ENCODE data around the gene CCL19.

The CCL19 gene

DNA sequence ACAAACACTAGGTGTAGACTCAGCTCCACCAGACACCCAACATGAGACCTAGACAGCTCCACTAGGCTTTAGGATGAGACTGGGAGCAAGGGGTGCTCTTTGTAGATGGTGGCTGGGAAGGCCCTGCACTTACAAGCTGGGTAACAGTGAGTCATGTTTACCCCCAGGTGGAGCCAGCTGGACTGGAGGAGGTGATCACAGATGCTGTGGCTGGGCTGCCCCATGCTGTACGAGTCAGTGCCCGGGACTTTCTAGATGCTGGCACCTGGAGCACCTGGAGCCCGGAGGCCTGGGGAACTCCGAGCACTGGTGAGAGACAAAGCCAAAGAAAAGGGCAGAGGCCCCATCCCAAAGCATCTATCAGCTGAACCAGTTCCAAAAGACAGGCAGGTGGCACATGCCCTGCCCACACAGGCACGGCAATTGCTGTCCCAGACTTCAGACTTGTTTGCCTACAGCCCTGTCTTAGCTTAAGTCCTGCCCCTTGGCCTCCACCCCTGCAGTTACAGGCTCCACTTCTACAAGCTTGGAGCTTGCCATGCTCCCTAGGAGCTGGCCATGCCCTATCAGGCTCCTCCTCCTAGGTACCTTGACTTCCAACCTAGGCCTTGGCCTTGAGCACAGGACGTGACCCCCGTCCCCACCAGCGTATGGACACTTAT, 31.4 kb downstream of the CCL19 start:
- no peak for DNase-seq

DNA sequence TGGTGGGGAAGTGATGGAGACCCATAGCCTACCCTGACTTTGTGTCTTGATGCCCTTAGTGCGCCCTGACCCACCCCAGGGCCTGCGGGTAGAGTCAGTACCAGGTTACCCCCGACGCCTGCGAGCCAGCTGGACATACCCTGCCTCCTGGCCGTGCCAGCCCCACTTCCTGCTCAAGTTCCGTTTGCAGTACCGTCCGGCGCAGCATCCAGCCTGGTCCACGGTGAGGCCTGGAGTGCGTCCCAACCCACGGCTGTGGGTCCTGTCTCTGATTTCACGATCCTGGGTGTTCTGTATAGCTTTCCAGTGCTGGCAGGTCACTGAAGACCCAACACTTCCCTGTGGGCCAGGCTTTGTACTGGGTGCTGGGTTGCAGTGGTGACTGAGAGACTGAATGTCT, 32.6 kb downstream of the CCL19 start:
- no peak for DNase-seq

DNA sequence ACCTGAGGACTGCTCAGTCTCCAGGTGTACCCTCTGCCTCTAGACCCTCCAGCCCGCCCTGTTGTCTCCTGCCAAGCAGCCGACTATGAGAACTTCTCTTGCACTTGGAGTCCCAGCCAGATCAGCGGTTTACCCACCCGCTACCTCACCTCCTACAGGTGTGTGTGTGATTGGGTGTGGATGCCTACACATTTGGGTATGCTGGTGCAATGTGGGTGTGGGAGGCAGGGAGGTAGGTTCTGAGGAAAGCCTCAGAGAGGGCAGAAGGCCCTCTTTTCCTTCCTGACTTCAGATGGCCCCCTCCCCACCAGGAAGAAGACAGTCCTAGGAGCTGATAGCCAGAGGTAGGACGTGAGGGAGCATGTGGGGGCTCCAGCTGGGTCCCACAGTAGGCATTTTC, 34.1 kb downstream of the CCL19 start:
- no peak for DNase-seq

DNA sequence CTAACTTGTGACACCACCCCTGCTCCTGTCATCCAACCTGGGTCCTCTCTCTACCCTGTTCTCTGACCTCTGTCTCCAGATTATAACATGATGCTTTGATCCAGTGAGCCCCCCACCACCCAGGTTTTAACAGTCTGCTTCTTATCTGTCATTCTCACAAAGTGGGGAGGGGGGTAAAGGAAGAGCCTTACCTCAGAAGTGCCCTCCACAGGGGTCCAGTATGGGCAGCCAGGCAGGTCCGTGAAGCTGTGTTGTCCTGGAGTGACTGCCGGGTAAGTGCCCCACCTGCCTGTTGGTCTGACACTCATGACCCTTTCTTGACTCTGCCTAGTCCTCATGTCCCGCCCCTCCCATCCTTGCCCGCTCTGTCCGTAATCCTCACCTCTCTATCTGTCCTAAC, 35.7 kb downstream of the CCL19 start:
- DNase-seq: no peak

DNA sequence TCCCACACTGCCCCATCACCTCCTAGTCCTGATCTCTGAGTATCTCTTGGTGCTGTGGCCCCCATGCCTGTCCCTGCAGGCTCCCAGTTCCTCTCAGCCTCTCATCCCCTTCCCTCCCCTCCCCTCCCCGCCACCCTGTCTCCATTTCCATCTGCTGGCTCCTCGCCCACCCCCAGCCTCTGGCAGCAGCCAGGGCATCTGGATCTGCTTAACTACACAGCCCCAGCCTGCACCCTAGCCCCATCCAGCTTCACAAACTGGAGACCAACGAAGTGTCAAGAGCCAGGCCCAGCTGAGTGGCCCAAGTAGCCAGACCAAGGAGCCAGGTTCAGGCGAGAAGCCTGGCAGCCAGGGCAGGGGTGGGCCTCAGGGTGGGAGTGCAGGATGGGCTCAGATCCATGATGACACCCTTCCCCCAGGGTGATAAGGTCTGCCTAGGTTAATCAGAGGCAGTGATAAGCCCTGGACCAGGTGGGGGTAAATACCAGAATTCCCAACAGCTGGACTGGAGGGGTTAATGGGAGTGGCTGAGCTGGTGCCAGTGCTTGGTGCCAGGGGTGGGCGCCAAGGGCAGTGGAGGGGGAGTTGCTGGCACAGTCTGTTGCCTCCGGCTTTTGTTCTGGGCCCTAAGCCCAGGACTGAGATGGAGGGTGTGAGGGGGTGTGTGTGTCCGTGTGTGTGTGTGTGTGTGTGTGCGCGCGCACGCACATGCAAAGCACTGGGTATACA, 36.6 kb downstream of the CCL19 start:
- peak; percentile 92 for DNase-seq

DNA sequence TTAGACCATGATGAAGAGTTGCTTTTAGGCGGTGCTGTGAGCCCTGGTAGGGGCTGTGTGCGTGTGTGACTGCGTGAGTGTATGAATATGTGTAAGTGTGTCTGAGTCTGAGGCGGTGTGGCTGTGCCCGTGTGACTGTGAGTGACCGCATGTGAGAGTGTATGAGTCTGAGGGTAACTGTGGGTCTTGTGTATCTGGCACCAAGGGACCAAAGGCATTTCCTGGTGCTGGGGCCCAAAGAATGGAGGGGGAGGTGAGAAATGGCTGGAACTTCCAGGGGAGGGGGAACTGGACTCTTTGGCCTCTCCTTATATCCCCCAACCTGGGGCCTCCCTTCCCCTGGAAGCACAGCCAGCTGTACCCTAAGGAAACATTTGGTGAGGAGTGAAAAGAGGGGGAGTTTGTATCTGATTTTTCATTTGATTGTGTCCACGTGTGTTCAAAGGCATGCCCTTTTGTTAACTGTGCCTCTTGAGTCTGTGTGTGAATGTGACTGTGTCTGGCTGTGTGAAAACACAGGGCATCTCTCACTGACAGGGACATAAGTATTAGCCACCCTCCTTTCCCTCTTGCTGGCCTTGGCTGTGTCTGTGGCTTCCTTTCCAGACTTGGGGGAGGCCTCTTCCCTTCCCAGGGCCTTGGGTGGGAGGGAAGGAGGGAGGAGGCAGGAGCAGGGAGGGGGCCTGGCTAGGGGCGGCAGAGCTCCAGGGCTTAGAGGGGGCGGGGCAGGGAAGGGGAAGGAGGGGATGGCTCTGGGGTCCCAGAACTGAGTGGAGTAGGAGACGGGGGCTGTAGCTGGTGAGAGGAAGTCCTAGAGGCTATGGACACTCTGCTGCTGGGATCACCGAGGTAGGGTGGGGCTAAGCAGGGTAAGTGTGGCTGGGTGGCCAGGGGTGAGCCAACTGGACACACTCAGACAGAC, 37.7 kb downstream of the CCL19 start:
- peak; percentile 93 for DNase-seq

DNA sequence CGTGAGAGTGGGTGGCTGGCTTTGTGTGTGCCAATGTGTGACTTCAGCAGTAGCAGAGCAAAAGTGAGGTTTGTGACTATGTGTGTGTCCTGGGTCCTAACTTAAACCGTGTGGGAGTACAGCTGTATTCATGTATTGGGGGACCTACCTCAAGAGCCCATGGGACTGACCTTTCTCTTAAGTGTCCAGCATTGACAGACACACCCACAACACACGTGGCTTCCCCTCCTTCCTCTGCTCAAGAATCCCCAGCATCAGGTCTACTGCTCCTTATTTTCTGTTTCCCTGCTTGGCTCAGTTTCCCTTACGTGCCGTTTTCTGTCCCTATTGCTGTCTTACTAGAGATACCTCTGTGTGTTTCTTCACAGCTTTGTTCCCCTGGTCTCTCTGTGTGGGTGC, 38.5 kb downstream of the CCL19 start:
- no peak for DNase-seq

DNA sequence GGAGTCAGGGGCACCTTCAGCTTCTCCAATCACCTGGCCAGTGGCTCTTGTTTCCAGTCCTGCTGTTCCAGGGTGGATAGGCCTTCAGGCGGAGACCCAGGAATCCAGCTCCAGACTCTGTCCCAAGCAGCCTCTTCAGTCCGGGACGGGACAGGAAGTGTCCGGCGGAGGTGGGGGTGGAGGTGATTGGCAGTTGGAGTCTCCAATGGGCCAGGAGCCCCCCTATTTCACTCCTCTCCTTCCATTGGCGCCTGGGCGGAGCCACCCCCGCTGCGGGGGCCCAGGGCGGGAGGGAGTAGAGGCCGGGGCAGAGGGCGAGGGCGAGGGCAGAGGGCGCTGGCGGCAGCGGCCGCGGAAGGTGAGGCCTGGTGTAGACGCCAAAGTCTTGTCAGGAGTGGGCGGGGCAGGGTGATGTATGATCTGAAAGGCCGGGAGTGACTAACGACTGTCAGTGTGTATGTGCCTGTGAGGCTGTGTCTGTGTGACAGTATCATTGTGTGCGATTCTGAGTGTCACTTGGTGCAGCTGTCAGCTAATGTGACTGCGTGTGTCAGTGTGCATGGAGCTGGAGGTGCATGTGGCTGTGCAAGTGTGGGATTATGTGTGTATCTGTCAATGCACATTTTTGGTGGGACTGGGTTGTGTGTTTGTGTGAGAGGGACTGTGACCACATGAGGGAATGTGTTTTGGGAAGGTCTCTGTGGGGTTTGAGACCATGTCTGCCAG, 39.0 kb downstream of the CCL19 start, which contains the start of gene IL11RA:
IL11RA (plus strand) TSS at position 310 of the 726 bp plus-strand sequence. CDS start 3,033 bp downstream, outside the sequence.
- peak; percentile 94 for DNase-seq

DNA sequence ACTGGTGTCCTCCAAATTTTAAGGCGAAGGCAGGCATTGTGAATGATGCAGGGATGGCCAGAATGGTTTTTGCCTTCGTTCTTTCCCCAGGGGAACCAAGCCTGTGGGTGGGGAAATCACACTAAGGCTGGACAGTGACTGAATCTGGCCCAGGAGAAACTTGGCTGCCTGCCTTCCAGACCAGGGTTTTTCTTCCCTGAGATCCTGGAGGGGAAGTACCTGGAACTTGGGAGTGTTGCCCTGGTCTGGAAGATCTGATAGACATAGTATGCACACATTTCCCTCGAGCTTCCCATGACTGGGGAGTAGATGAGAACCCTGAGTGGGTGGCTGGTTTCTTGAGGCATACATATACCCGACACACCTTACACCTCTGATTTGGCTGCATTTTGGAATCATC, 39.8 kb downstream of the CCL19 start:
- no peak for DNase-seq

DNA sequence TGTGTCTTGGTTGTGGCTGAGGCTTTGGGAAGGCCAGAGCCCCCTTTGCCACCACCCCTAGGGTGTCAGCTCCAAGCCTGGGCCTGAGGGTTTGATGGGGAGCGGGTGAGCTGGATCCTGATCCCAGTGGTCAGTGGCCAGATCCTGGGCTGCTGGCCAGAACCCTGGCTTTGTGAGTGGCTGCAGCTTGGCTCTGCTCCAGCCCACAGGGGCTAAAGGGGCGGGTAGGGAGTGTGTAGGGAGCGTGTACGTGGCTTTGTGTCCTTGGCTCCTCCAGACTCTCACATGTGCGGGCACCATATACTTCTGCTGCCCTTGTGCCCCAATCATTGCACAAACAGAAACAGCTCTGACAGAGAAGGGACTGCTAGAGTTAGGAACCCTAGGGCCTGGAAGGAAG, 40.3 kb downstream of the CCL19 start:
- DNase-seq: peak; percentile 61

DNA sequence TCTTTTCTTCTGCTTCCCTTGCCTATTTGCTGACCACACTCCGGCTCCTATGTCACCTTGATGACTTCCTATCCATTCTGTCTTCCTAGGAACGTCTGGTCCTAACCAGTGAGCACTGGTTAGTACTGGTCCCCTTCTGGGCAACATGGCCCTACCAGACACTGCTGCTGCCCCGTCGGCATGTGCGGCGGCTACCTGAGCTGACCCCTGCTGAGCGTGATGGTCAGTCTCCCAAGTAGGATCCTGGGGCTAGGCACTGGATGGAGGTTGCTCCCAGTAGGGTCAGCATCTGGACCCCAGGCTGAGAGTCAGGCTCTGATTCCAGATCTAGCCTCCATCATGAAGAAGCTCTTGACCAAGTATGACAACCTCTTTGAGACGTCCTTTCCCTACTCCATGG, 42.4 kb downstream of the CCL19 start:
- no peak for DNase-seq

DNA sequence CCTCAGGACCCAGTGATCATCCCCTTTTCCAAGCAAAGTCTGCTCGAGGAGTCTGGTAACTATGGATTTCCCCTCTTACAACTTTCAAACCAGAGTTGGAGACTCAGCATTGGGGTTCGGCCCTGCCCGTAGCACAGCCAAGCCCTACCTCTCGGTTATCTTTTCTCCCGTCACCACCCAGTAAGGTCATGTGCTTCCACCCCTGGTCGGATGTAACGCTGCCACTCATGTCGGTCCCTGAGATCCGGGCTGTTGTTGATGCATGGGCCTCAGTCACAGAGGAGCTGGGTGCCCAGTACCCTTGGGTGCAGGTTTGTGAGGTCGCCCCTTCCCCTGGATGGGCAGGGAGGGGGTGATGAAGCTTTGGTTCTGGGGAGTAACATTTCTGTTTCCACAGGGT, 43.4 kb downstream of the CCL19 start:
- no peak for DNase-seq

DNA sequence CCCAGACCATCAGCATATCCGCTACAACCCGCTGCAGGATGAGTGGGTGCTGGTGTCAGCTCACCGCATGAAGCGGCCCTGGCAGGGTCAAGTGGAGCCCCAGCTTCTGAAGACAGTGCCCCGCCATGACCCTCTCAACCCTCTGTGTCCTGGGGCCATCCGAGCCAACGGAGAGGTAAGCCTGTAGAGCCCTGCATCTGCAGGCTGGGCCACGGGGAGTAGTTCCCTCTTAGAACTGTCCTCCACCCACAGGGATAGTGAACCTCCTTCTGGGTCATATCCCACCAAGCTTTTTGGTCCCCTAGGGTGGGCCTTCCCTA, 44.0 kb downstream of the CCL19 start:
- DNase-seq: no peak

DNA sequence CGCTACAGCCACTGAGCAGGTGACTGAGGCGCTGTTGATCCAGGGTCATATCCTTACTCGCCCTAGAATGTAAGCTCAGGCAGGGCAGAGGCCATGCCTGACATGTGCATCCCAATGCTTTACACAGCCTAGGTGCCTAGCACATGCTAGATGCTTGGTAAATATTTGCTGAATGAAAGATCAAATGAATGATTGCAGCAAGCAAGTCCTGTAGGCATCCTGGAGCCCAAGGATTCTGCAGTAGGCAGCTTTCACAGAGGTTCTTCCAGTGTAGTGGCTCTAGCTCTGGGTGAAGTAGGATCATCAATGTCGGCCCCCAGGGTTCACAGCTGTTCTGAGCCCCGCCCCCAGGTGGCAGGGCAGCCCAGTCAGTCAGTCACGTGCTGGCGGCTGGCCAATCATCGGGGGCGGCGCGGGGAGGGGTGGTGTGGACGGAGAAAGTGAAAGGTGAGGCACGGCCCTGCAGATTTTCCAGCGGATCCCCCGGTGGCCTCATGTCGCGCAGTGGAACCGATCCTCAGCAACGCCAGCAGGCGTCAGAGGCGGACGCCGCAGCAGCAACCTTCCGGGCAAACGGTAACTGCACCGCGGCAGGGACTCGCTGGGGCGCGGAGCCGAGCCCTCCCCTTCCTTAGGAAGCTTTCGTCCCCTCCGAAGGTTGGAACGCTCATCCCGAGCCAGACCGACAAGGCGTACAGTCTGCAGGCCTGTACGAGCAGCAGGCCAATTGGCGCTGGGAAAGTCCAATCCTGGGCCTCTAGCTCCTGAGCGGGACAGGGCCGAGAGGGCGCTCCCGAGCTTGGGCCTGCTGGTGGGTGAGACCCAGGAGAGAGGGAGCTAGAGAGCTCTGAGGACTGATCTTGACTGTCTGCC, 44.6 kb downstream of the CCL19 start, which contains the start of gene GALT:
GALT (plus strand) TSS at position 465 of the 873 bp plus-strand sequence; CDS start at position 495, 30 bp downstream.
- peak; percentile 94 for DNase-seq

DNA sequence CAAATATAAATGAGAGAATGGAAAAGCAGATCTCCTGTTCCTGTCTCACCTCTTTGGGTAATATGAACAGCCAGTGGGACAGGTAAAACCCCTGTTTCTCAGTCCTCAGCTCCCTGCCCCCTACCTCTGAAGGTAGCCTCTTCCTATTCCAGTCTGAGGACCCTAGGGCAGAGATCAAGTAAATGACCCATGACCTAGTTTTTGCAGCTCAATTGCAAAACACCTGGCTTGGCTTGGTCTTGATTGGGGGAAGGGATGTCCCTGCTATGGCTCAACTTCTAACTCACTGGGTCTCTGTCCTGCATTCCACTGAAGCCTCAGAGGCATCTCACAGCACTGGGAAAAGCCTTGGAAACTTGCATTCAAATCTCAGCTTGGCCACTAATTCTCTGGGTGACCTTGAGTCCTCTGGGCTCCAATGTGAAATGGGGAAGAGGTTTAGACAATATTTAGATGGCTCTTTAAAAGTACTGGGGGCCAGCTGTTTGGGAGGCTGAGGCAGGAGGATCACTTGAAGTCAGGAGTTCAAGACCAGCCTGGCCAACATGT, 46.2 kb downstream of the CCL19 start:
- no peak for DNase-seq

DNA sequence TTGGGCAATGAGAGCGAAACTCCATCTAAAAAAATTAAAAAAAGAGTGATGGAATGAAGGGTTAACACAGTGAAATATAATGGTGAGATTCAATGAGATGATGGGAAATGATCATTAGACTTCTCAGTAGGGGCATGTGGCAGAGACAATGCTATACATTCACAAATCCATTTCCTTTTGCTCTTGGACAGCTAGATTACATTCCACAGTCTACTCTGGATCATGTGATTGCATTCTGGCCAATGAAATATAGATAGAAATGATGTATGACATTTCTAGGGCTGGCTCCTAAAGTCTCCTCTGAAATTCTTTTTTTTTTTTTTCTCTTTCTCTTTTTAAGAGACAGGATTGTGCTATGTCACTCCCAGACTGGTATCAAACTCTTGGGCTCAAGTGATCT, 48.4 kb downstream of the CCL19 start:
- DNase-seq: no peak

All from right hindlimb (tissue), 1 donor.